SH-SY5Y (cell line): Measurements from ENCODE around the gene EHMT1.

Experiments
- GATA2 ChIP-seq: IDR thresholded peaks from 2 replicates; pipeline ENCODE4 v1.6.1; 2011; ENCODE audit warnings: mild to moderate bottlenecking, low read depth, low read length
- GATA3 ChIP-seq: IDR thresholded peaks from 2 replicates; pipeline ENCODE4 v1.6.1; 2011; ENCODE audit warnings: low read depth, mild to moderate bottlenecking, low read length, moderate library complexity

- no peak for TF ChIP-seq GATA2
- TF ChIP-seq GATA3 = no peak
Observed at GRCh38 chr9:137720571-137721110, 101.8 kb downstream of the EHMT1 start.
